ENCODE measurements around the gene GPR161.

- TF ChIP-seq POLR2A (IDR thresholded peaks at IDR 0.05; ENCODE audit: low read length) (no peak), GATA1 (IDR thresholded peaks at IDR 0.05; ENCODE audit: low read depth, low read length) (no peak)
Observed at GRCh38 chr1:168180148-168180524, 43.4 kb upstream of the GPR161 start.
